Fibroblast of lung (primary cell): Measurements from ENCODE around the gene CNKSR3. TPM values are rescaled to one million over a fixed set of nuclear protein-coding genes. Genes with fewer than 3 reads are reported as not detected.
A peak's percentile ranks its signal among the peaks of the same experiment; 100 is the strongest.

Experiments
- DNase-seq, 2 donors: peaks; one replicate each; pipeline versions ENCODE4 v3.0.0 to v3.0.0-alpha.2; 2010; ENCODE audit warnings: low read depth in 2 of 2
- H2AFZ ChIP-seq: 2 replicates; pipeline ENCODE4 v1.5.1; 2012; ENCODE audit warnings: low read length, control low read depth, inconsistent platforms
- H3K27ac ChIP-seq: 2 replicates; pipeline ENCODE4 v1.5.1; 2011; ENCODE audit warnings: low read length, control low read depth; ENCODE audit not compliant: insufficient read depth
- H3K27me3 ChIP-seq: 2 replicates; pipeline ENCODE4 v1.5.1; 2011; ENCODE audit warnings: mild to moderate bottlenecking, low read length; ENCODE audit not compliant: control insufficient read depth, insufficient read depth
- H3K36me3 ChIP-seq: 2 replicates; pipeline ENCODE4 v1.5.1; 2011; ENCODE audit warnings: low read length; ENCODE audit not compliant: control insufficient read depth, insufficient read depth
- H3K4me1 ChIP-seq: 2 replicates; pipeline ENCODE4 v1.5.1; 2011; ENCODE audit warnings: low read length; ENCODE audit not compliant: control insufficient read depth, insufficient read depth; ENCODE audit errors: extremely low read depth
- H3K4me2 ChIP-seq: 2 replicates; pipeline ENCODE4 v1.5.1; 2011; ENCODE audit warnings: low read length, control low read depth; ENCODE audit not compliant: insufficient read depth; ENCODE audit errors: extremely low read depth
- H3K4me3 ChIP-seq, 4 experiments: fragments of 200-600 bp in 1 of 4; sonication (generic) in 1 of 4; replicated peaks in 1 of 4; 2 replicates each; pipeline ENCODE4 v1.5.1; 2011 to 2016; ENCODE audit warnings: low read length in 4 of 4, low read depth in 3 of 4, mild to moderate bottlenecking in 3 of 4, control low read depth in 2 of 4, inconsistent platforms in 1 of 4, mixed read lengths in 1 of 4; ENCODE audit not compliant: insufficient read depth in 1 of 4; ENCODE audit errors: control extremely low read depth in 1 of 4
- H3K79me2 ChIP-seq: 2 replicates; pipeline ENCODE4 v1.5.1; 2012; ENCODE audit warnings: mild to moderate bottlenecking, low read length, inconsistent platforms; ENCODE audit not compliant: control insufficient read depth, insufficient read depth
- H3K9ac ChIP-seq: 2 replicates; pipeline ENCODE4 v1.5.1; 2011; ENCODE audit warnings: mild to moderate bottlenecking, low read length, control low read depth; ENCODE audit not compliant: insufficient read depth
- H3K9me3 ChIP-seq: 2 replicates; pipeline ENCODE4 v1.5.1; 2012; ENCODE audit warnings: low read depth, low read length; ENCODE audit not compliant: control insufficient read depth, insufficient read depth
- H4K20me1 ChIP-seq: 2 replicates; pipeline ENCODE4 v1.5.1; 2011; ENCODE audit warnings: low read length; ENCODE audit not compliant: control insufficient read depth, insufficient read depth; ENCODE audit errors: extremely low read depth
- CTCF ChIP-seq, 2 donors: IDR thresholded peaks in 1 of 2; conservative IDR thresholded peaks in 1 of 2; 1 replicate in 1 of 2; 2 replicates in 1 of 2; pipeline ENCODE4 v1.5.1; 2011 to 2012; ENCODE audit warnings: low read length in 2 of 2, control low read depth in 1 of 2, inconsistent platforms in 1 of 2, low read depth in 1 of 2, mild to moderate bottlenecking in 1 of 2
- EZH2 ChIP-seq: IDR thresholded peaks from 2 replicates; pipeline ENCODE4 v1.5.1; 2012; ENCODE audit warnings: low read length, control low read depth, mild to moderate bottlenecking; ENCODE audit errors: missing control alignments
- polyA plus RNA-seq, 2 donors: library from polyadenylated mRNA; depleted of rRNA in 1 of 2; stranded (reverse) in 1 of 2; unstranded in 1 of 2; fragments of >200 nt; gene quantifications; 2 replicates each; pipeline ENCODE4 v1.2.1, GENCODE V29; 2011 to 2012; ENCODE audit warnings: missing spikeins in 1 of 2
- total RNA-seq: library from RNA; depleted of rRNA; stranded (reverse); fragments of >200 nt; gene quantifications from 2 replicates; pipeline ENCODE4 v1.2.1, GENCODE V29; 2014

CNKSR3 gene
- total and polyA plus RNA-seq, 2 donors (not counting 1 experiment from before 2014, with no cell fraction given), result 5.5 to 14.0 TPM

DNA sequence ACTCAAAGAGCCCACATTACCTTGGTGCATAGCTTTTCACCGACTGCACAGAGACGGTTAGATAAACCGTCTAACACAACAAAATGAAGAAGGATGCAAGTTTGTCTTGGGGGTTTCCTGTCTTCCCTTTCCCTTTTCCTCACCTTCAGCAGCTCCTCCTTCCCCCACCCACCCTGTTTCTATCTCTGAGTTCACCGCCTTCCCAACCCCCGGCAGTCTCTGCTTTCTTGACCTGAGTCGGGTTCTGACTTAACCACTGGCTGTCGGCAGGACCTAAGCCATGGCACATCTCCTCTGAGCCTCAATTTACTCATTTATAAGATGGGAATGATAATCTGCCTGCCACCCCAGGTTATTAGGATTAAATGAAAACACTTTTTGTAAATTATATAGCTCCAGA is 25.8 kb upstream of the CNKSR3 start:
- no peak overlapping the region for H2AFZ ChIP-seq
- no peaks in the 10 kb centered on the region for H3K36me3 ChIP-seq
- no peaks in the 10 kb centered on the region for H4K20me1 ChIP-seq
- H3K4me3 ChIP-seq, result no peak overlapping the region
- no peak overlapping the region for H3K4me2 ChIP-seq
- H3K27ac ChIP-seq, result no peak overlapping the region
- no peaks in the 10 kb centered on the region for H3K27me3 ChIP-seq
- H3K79me2 ChIP-seq, result no peaks in the 10 kb centered on the region
- no peak overlapping the region for H3K9ac ChIP-seq
- DNase-seq, result no peak
- no peaks in the 10 kb centered on the region for H3K4me1 ChIP-seq
- H3K9me3 ChIP-seq, result no peaks in the 10 kb centered on the region
- no peak for TF ChIP-seq EZH2
- TF ChIP-seq CTCF (conservative IDR thresholded peaks at IDR 0.05 in 1 of 2, IDR thresholded peaks at IDR 0.05 in 1 of 2; ENCODE audit: low read depth in 1 of 2, low read length in 2 of 2), result no peak

DNA sequence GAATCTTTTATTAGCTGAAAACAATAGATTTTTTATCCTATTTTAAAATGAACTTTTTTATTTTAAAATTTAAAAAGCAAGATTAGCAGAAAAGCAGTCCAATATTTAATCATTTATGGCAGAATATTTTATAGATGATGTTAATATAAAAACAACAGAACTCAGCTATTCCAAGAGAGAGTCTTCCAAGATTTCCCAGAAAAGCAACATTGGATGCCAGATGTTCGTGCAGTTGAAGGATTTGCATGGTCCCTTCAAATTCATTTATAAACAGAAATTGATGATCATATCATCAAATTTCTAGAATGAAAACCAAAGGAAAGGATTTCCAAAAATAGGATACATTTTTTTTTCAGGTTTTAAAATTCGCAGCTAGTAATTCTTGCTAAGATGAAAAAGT is 25.4 kb upstream of the CNKSR3 start:
- no peak overlapping the region for H3K4me2 ChIP-seq
- H3K27me3 ChIP-seq, result no peaks in the 10 kb centered on the region
- H3K36me3 ChIP-seq, result no peaks in the 10 kb centered on the region
- no peak overlapping the region for H3K4me3 ChIP-seq
- H3K9ac ChIP-seq, result no peak overlapping the region
- H4K20me1 ChIP-seq, result no peaks in the 10 kb centered on the region
- H3K79me2 ChIP-seq, result no peaks in the 10 kb centered on the region
- H3K27ac ChIP-seq, result no peak overlapping the region
- TF ChIP-seq CTCF (conservative IDR thresholded peaks at IDR 0.05 in 1 of 2, IDR thresholded peaks at IDR 0.05 in 1 of 2; ENCODE audit: low read depth in 1 of 2, low read length in 2 of 2) (no peak), EZH2 (no peak)
- no peaks in the 10 kb centered on the region for H3K4me1 ChIP-seq
- H3K9me3 ChIP-seq, result no peaks in the 10 kb centered on the region
- H2AFZ ChIP-seq, result no peak overlapping the region
- DNase-seq, result no peak

DNA sequence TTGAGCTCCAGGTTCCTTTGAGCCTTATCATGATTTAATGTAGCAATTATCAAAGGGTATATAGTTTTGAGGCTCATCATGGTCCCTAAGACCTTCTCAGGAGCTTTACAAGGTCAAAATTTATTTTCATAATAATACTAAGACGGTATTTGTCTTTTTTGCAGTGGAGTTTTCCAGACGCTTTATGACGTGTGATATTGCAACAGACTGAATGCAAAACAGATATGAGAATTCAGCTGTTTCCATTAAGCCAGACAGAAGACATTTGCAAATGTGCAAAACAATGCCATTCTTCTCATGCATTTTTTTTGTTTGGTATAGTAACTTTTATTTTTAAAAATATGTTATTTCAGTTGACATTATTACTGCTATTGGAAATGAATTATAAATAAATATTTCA is 24.7 kb upstream of the CNKSR3 start:
- TF ChIP-seq EZH2 (no peak), CTCF (conservative IDR thresholded peaks at IDR 0.05 in 1 of 2, IDR thresholded peaks at IDR 0.05 in 1 of 2; ENCODE audit: low read depth in 1 of 2, low read length in 2 of 2) (no peak)
- DNase-seq, result peak in 1 of 2 donors; percentile 19
- Histone ChIP-seq H3K4me2 (no peak overlapping the region), H3K27me3 (no peaks in the 10 kb centered on the region), H3K4me3 (no peak overlapping the region), H3K9me3 (no peaks in the 10 kb centered on the region), H3K79me2 (no peaks in the 10 kb centered on the region), H3K27ac (no peak overlapping the region), H2AFZ (no peak overlapping the region), H3K4me1 (no peaks in the 10 kb centered on the region), H4K20me1 (no peaks in the 10 kb centered on the region), H3K36me3 (no peaks in the 10 kb centered on the region), H3K9ac (no peak overlapping the region)
